ENCODE measurements around the gene TPPP2. TPM values are rescaled to one million over a fixed set of nuclear protein-coding genes. Genes with fewer than 3 reads are reported as not detected.

Gene TPPP2
- total and polyA plus RNA-seq, 7 donors, result 0.90 to 3.2 (median 2.1) TPM; not detected in 1

DNA sequence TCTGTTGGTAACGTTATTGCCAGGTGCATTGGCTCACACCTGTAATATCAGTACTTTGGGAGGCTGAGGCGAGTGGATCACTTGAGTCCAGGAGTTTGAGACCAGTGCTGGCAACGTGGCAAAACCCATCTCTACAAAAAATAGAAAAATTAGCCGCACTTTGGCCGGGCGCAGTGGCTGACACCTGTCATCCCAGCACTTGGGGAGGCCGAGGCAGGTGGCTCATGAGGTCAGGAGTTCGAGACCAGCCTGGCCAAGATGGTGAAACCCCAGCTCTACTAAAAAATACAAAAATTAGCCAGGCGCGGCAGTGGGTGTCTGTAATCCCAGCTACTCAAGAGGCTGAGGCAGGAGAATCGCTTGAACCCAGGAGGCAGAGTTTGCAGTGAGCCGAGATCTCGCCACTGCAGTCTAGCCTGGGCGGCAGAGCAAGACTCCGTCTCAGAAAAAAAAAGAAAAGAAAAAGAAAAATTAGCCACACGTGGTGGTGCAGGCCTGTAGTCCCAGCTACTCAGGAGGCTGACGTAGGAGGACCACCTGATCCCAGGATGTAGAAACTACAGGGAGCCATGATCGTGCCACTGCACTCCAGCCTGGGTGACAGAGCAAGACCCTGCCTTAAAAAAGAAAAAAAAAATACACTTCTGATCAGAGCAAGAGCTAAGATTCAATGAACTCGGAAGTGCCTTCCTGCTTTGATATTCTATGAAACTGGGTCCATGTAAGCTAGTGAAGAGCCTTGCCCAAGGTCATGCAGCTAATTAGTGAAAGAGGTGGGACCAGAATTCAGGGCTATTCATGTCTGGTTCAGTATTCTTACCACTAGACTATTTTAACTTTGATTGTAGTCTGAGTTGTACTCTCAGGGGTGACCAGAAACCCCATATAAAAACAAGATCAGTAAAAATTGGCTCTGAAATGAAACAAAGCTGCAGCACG lies 23.4 kb downstream of the TPPP2 start:
- no peak for DNase-seq
- 84 to 90% (median 85%) methylated on average over 20 of the region's 20 CpGs for WGBS, 3 donors
- Histone ChIP-seq H3K4me1 (peaks cover 2% of the 10 kb centered on the region), H3K4me3 (no peak overlapping the region), H3K9me3 (no peaks in the 10 kb centered on the region), H3K36me3 (ENCODE audit: insufficient read depth in 1 of 2, low read depth in 1 of 2) (no peaks in the 10 kb centered on the region), H3K27ac (no peak overlapping the region), H3K27me3 (ENCODE audit: insufficient read depth in 3 of 3, low read length in 2 of 3) (no peaks in the 10 kb centered on the region)
- ATAC-seq, result no peak
- intact Hi-C loops (cut with DNase I), result loop anchor here in 1 of 2 donors (5.0 kb wide), 1 partner anchor 51 kb away; no protein-coding TSS in a partner anchor
- TF ChIP-seq, protein P1, sequence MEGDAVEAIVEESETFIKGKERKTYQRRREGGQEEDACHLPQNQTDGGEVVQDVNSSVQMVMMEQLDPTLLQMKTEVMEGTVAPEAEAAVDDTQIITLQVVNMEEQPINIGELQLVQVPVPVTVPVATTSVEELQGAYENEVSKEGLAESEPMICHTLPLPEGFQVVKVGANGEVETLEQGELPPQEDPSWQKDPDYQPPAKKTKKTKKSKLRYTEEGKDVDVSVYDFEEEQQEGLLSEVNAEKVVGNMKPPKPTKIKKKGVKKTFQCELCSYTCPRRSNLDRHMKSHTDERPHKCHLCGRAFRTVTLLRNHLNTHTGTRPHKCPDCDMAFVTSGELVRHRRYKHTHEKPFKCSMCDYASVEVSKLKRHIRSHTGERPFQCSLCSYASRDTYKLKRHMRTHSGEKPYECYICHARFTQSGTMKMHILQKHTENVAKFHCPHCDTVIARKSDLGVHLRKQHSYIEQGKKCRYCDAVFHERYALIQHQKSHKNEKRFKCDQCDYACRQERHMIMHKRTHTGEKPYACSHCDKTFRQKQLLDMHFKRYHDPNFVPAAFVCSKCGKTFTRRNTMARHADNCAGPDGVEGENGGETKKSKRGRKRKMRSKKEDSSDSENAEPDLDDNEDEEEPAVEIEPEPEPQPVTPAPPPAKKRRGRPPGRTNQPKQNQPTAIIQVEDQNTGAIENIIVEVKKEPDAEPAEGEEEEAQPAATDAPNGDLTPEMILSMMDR (IDR thresholded peaks at IDR 0.05), result no peak

GRCh38 chr14:21054123-21054767 lies 24.2 kb downstream of the TPPP2 start:
- 81 to 92% (median 81%) methylated on average over 3 of the region's 3 CpGs for WGBS, 3 donors
- ATAC-seq (no peak), DNase-seq (no peak)
- no peaks in the 10 kb centered on the region for H3K4me1 ChIP-seq
- no peaks in the 10 kb centered on the region for H3K36me3 ChIP-seq (ENCODE audit: insufficient read depth in 1 of 2, low read depth in 1 of 2)
- no peak overlapping the region for H3K4me3 ChIP-seq
- TF ChIP-seq, protein P1 (IDR thresholded peaks at IDR 0.05), result no peak
- no peaks in the 10 kb centered on the region for H3K9me3 ChIP-seq
- no peaks in the 10 kb centered on the region for H3K27me3 ChIP-seq (ENCODE audit: insufficient read depth in 3 of 3, low read length in 2 of 3)
- intact Hi-C loops (cut with DNase I), result loop anchor here in 1 of 2 donors (5.0 kb wide), 1 partner anchor 52 kb away; no protein-coding TSS in a partner anchor
- no peak overlapping the region for H3K27ac ChIP-seq

- 79 to 85% (median 81%) methylated on average over 4 of the region's 4 CpGs for WGBS, 3 donors
- Histone ChIP-seq H3K27me3 (ENCODE audit: insufficient read depth in 3 of 3, low read length in 2 of 3) (no peaks in the 10 kb centered on the region), H3K4me1 (no peaks in the 10 kb centered on the region), H3K9me3 (no peaks in the 10 kb centered on the region), H3K4me3 (no peak overlapping the region), H3K36me3 (ENCODE audit: insufficient read depth in 1 of 2, low read depth in 1 of 2) (no peaks in the 10 kb centered on the region), H3K27ac (no peak overlapping the region)
- TF ChIP-seq, protein P1 (IDR thresholded peaks at IDR 0.05), result no peak
- DNase-seq, result no peak
- intact Hi-C loops (cut with DNase I), result loop anchor here in 1 of 2 donors (5.0 kb wide), 1 partner anchor 52 kb away; no protein-coding TSS in a partner anchor
- no peak for ATAC-seq
Observed at GRCh38 chr14:21054768-21055145, 24.7 kb downstream of the TPPP2 start.

- intact Hi-C loops (cut with DNase I), result no loop called here
- ATAC-seq (no peak), DNase-seq (no peak)
- Histone ChIP-seq H3K9me3 (no peaks in the 10 kb centered on the region), H3K27ac (no peak overlapping the region), H3K36me3 (ENCODE audit: insufficient read depth in 1 of 2, low read depth in 1 of 2) (no peaks in the 10 kb centered on the region), H3K27me3 (ENCODE audit: insufficient read depth in 3 of 3, low read length in 2 of 3) (no peaks in the 10 kb centered on the region), H3K4me1 (no peaks in the 10 kb centered on the region), H3K4me3 (no peak overlapping the region)
- TF ChIP-seq, protein P1 (IDR thresholded peaks at IDR 0.05), result no peak
- 66 to 75% (median 67%) methylated on average over 5 of the region's 5 CpGs for WGBS, 3 donors
Observed at GRCh38 chr14:21055432-21056117, 25.6 kb downstream of the TPPP2 start.
